Measurements from ENCODE around the gene ZNF624.

The ZNF624 gene

DNA sequence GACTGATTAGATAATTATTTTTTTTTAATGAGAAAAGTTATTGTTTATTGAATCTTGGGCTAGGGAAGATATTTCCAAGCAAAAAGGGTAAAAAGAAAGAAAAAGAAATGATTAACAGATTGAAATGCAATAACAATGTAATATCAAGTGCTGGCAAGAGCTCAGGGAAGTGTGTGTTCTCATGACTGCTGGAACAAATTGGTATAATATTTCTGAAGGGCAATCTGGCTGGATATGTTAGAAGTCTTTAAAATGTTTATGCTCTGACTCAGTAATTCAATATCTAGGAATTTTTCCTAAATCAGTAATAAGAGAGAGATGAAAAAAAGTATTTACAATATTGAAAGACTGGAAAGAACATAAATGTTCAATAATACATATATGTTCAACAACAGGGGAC, 7.6 kb upstream of the ZNF624 start:
- H3K27me3 ChIP-seq (ENCODE audit: control insufficient read depth, insufficient read depth, low read length) = peaks cover 32% of the 10 kb centered on the region

DNA sequence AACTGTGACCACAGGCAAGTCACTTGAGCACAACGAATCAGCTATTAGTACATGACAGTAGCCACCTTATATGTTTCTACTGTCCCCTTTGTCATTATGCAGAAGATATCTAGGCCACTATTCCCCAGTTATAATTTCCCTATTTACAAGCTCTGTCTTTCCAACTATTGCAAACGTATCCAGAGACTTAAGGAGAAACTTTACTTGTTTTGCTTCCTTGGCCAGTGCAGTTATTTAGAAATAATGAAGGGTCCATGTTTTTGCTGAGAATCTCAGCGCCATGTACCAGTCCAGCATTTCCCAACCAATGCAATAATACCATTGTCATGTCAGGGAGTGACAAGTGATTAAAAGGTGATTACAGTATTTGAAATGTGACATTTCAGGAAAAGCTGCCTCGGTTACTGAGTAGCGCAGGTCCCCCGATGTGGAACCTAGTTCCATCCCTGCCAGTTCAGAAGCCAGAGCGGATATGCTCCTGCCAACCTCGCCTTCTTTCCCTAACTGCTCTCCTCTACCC, 743 bp downstream of the ZNF624 start:
- peak overlapping the region; percentile 93 for H3K9ac ChIP-seq (ENCODE audit: low read depth, low read length)
- H3K9me3 ChIP-seq (replicated peaks; ENCODE audit: low read length) = no peaks in the 10 kb centered on the region
- peak overlapping the region; percentile 93 for H3K4me3 ChIP-seq (ENCODE audit: low read length)
- peaks cover 7% of the 10 kb centered on the region for H3K4me1 ChIP-seq (ENCODE audit: control insufficient read depth, insufficient read depth, low read length)
- H3K27me3 ChIP-seq (ENCODE audit: control insufficient read depth, insufficient read depth, low read length) = no peaks in the 10 kb centered on the region
- H3K4me2 ChIP-seq (ENCODE audit: low read length) = peak overlapping the region; percentile 93
- peaks cover 5% of the 10 kb centered on the region for H3K36me3 ChIP-seq (ENCODE audit: insufficient read depth, low read length)

More for the DNA sequence above, 7.6 kb upstream of the ZNF624 start:
- Histone ChIP-seq H3K36me3 (ENCODE audit: insufficient read depth, low read length) (no peaks in the 10 kb centered on the region), H3K4me3 (ENCODE audit: low read length) (no peak overlapping the region), H3K4me2 (ENCODE audit: low read length) (no peak overlapping the region), H3K9ac (ENCODE audit: low read depth, low read length) (no peak overlapping the region), H3K9me3 (replicated peaks; ENCODE audit: low read length) (no peaks in the 10 kb centered on the region), H3K4me1 (ENCODE audit: control insufficient read depth, insufficient read depth, low read length) (no peaks in the 10 kb centered on the region)

DNA sequence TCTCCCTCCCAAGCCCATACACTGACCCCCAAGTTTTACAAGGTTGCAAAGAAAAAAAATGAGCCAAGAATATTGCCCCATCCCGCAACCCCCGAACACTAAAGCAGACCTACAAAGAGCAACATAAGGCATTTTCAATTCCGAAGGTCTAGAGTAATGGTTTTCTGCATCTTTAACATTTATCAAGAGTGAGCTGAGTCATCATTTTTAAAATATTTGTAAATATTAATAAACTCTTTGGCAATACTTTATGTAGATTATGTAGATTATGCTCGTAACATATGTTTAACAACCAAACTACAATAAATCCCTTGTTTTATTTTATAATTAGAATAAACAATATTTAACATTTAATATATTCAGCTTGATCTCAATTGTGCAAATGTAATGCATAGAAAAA, 1.4 kb downstream of the ZNF624 start:
- Histone ChIP-seq H3K4me1 (ENCODE audit: control insufficient read depth, insufficient read depth, low read length) (peaks cover 7% of the 10 kb centered on the region), H3K27me3 (ENCODE audit: control insufficient read depth, insufficient read depth, low read length) (no peaks in the 10 kb centered on the region), H3K36me3 (ENCODE audit: insufficient read depth, low read length) (peaks cover 6% of the 10 kb centered on the region), H3K9ac (ENCODE audit: low read depth, low read length) (no peak overlapping the region), H3K9me3 (replicated peaks; ENCODE audit: low read length) (no peaks in the 10 kb centered on the region), H3K4me2 (ENCODE audit: low read length) (peak overlapping the region; percentile 93), H3K4me3 (ENCODE audit: low read length) (peak overlapping the region; percentile 93)

DNA sequence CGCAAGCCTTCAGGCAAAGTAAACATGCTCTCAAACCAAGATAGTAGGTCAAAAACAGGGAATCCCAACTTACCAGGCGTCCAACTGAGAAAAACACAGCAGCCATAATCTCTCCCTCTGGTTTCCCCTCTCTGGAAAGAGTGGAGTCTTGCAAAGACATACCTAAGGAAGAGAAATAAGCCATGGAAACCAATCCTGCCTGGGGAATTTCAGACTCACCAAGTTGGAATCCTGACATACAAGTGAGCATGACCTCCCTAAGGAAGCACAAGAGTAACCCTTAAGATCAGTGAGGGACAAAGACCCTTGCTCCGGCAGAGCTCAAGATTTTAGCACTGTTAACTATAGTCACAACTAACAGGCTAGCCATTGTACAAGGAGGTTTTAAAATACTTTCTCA, 4.1 kb downstream of the ZNF624 start:
- H3K4me3 ChIP-seq (ENCODE audit: low read length) = no peak overlapping the region

DNA sequence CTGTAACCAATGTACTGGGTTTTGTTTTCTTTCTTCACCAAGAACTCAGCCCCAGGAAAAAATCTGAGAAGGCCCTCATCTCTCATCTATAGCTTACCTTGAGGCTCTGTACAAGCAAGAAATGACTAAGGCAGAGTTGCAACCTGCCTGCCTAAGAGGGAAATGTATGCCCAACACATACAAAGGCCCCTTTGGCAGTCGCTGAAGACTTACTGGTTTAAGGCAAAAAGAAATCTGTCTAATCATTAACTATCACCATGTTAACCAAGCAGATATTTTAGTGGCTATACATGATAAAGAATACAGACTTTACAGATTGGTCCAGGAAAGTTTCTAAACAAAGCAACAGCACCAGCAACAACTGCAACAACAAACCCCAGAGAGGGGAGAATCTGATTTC, 14.2 kb downstream of the ZNF624 start:
- Histone ChIP-seq H3K9me3 (replicated peaks; ENCODE audit: low read length) (peaks cover 6% of the 10 kb centered on the region), H3K36me3 (ENCODE audit: insufficient read depth, low read length) (peaks cover 8% of the 10 kb centered on the region), H3K4me1 (ENCODE audit: control insufficient read depth, insufficient read depth, low read length) (no peaks in the 10 kb centered on the region), H3K4me2 (ENCODE audit: low read length) (no peak overlapping the region), H3K9ac (ENCODE audit: low read depth, low read length) (no peak overlapping the region), H3K4me3 (ENCODE audit: low read length) (no peak overlapping the region), H3K27me3 (ENCODE audit: control insufficient read depth, insufficient read depth, low read length) (no peaks in the 10 kb centered on the region)

More for the DNA sequence above, 4.1 kb downstream of the ZNF624 start:
- H3K4me2 ChIP-seq (ENCODE audit: low read length) = no peak overlapping the region
- peaks cover 7% of the 10 kb centered on the region for H3K4me1 ChIP-seq (ENCODE audit: control insufficient read depth, insufficient read depth, low read length)
- no peaks in the 10 kb centered on the region for H3K9me3 ChIP-seq (replicated peaks; ENCODE audit: low read length)
- H3K36me3 ChIP-seq (ENCODE audit: insufficient read depth, low read length) = peaks cover 21% of the 10 kb centered on the region
- no peaks in the 10 kb centered on the region for H3K27me3 ChIP-seq (ENCODE audit: control insufficient read depth, insufficient read depth, low read length)
- no peak overlapping the region for H3K9ac ChIP-seq (ENCODE audit: low read depth, low read length)

DNA sequence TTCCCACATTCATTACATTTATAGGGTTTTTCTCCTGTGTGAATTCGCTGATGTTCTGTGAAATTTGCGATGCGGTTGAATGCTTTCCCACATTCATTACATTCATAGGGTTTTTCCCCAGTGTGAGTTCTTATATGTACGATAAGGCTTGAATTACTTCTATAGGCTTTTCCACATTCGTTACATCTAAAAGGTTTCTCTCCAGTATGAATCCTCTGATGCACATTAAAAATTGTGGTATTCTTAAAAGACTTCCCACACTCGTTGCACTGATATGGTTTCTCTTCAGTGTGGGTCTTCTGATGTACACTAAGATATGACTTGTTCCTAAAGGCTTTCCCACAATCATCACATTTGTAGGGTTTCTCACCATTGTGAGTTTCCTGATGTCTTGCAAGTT, 30.4 kb downstream of the ZNF624 start:
- H3K4me3 ChIP-seq (ENCODE audit: low read length) = no peak overlapping the region
- no peaks in the 10 kb centered on the region for H3K27me3 ChIP-seq (ENCODE audit: control insufficient read depth, insufficient read depth, low read length)
- peaks cover 59% of the 10 kb centered on the region for H3K9me3 ChIP-seq (replicated peaks; ENCODE audit: low read length)

DNA sequence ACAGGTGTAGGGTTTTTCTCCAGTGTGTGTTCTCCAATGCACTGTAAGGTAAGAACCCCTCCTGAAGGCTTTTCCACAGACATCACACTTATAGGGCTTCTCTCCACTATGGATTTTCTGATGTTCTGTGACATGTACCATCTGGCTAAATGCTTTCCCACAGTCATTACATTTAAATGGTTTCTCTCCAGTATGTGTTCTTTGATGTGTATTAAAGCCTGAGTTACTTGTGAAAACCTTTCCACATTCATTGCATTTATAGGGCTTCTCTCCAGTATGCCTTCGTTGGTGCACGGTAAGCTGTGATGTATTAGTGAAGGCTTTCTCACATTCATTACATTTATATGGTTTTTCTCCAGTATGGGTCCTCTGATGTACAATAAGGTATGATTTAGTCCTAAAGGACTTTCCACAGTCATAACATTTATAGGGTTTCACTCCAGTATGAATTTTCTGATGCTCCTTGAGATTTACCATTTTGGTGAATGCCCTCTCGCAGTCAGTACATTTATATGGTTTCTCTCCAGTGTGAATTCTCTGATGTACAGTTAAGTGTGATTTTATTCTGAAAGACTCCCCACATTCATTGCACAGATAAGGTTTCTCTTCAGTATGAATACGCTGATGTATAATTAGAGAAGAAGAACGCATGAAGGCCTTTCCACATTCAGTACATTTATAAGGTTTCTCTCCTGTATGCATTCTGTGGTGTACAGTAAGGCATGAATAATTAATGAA, 30.9 kb downstream of the ZNF624 start:
- Histone ChIP-seq H3K9ac (ENCODE audit: low read depth, low read length) (no peak overlapping the region), H3K36me3 (ENCODE audit: insufficient read depth, low read length) (peaks cover 23% of the 10 kb centered on the region), H3K9me3 (replicated peaks; ENCODE audit: low read length) (peaks cover 59% of the 10 kb centered on the region), H3K27me3 (ENCODE audit: control insufficient read depth, insufficient read depth, low read length) (no peaks in the 10 kb centered on the region), H3K4me2 (ENCODE audit: low read length) (no peak overlapping the region), H3K4me3 (ENCODE audit: low read length) (no peak overlapping the region), H3K4me1 (ENCODE audit: control insufficient read depth, insufficient read depth, low read length) (no peaks in the 10 kb centered on the region)

More for the DNA sequence above, 30.4 kb downstream of the ZNF624 start:
- H3K36me3 ChIP-seq (ENCODE audit: insufficient read depth, low read length) = peaks cover 23% of the 10 kb centered on the region
- H3K4me1 ChIP-seq (ENCODE audit: control insufficient read depth, insufficient read depth, low read length) = no peaks in the 10 kb centered on the region
- no peak overlapping the region for H3K9ac ChIP-seq (ENCODE audit: low read depth, low read length)
- H3K4me2 ChIP-seq (ENCODE audit: low read length) = no peak overlapping the region

DNA sequence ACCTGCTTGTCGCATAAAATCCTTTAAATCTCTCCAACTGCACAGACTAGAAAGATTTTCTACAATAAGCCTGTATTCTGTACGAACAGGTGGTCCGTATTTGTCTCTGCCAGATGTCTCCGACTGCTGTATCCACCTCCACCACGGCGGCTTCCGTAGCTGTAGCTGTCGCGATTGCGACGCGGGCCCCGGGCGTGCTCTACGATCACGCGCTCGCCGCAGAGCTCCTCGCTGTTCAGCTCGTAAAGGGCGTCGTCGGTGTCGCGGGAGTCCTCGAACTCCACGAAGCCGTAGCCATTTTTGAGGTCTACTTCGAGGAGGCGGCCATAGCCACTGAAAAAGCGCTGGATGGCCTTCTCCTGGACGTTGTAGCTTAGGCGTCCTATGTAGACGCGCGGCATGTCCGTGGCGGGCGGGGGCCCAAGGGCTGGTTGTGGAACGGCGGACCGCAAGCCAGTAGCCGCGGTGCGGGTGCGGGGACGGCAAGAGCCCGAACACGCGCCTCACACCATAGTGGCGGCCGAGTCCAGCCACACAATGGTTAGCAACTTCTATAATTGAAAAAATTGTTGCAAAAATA, 36.1 kb downstream of the ZNF624 start:
- H3K9ac ChIP-seq (ENCODE audit: low read depth, low read length) = no peak overlapping the region
- no peaks in the 10 kb centered on the region for H3K27me3 ChIP-seq (ENCODE audit: control insufficient read depth, insufficient read depth, low read length)
- no peaks in the 10 kb centered on the region for H3K4me1 ChIP-seq (ENCODE audit: control insufficient read depth, insufficient read depth, low read length)
- peaks cover 3% of the 10 kb centered on the region for H3K36me3 ChIP-seq (ENCODE audit: insufficient read depth, low read length)
- H3K4me2 ChIP-seq (ENCODE audit: low read length) = no peak overlapping the region
- H3K9me3 ChIP-seq (replicated peaks; ENCODE audit: low read length) = peaks cover 38% of the 10 kb centered on the region
- H3K4me3 ChIP-seq (ENCODE audit: low read length) = no peak overlapping the region

DNA sequence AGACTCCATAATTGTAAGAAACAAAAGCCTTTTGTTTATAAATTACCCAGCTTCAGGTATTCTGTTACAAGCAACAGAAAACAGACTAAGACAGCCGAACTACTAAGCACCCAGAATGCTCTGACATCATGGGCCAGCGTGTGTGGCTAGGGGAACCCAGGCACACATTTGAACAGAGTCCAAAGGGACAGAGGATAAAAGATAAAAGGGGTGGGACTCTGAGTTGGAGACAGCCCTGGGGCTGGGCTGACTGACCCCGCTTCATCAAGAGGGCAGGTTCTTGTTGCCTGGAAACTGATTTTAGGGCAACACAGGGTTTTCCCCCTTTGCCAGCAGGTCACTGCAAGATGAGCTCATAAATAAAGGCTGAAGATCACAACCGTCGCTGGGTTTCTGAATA, 54.1 kb downstream of the ZNF624 start:
- H3K27me3 ChIP-seq (ENCODE audit: control insufficient read depth, insufficient read depth, low read length) = peaks cover 8% of the 10 kb centered on the region
- no peak overlapping the region for H3K4me2 ChIP-seq (ENCODE audit: low read length)
- H3K9me3 ChIP-seq (replicated peaks; ENCODE audit: low read length) = peaks cover 4% of the 10 kb centered on the region
- no peaks in the 10 kb centered on the region for H3K36me3 ChIP-seq (ENCODE audit: insufficient read depth, low read length)
- H3K4me3 ChIP-seq (ENCODE audit: low read length) = no peak overlapping the region
- no peaks in the 10 kb centered on the region for H3K4me1 ChIP-seq (ENCODE audit: control insufficient read depth, insufficient read depth, low read length)
- no peak overlapping the region for H3K9ac ChIP-seq (ENCODE audit: low read depth, low read length)

DNA sequence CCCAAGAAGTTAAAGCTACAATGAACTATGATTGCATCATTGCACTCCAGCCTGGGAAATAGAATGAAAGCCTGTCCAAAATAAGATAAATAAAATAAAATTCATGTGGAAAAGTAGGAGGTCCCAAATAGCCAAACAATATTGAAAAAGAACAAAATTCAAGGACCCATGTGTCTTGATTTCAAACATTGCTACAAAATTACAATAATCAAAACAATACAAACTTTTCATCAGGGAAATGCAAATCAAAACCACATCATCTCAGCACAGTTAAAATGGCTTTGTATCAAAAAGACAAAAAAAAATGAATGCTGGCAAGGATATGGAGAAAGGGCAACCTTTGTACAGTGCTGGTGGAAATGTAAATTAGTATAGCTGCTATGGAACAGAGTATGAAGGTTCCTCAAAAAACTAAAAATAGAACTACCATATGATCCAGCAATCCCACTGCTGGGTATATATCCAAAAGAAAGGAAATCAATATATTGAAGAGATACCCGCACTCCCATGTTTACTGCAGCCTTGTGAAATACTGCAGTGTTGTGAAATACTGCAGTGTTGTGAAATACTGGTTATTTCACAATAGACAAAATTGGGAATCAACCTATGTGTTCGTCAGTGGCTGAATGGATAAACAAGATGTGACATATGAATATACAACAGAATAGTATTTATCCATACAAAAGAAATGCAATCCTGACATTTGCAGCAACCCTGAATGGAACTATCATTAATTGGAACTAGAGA, 60.1 kb downstream of the ZNF624 start:
- H3K36me3 ChIP-seq (ENCODE audit: insufficient read depth, low read length) = no peaks in the 10 kb centered on the region
- H3K9ac ChIP-seq (ENCODE audit: low read depth, low read length) = no peak overlapping the region
- no peak overlapping the region for H3K4me2 ChIP-seq (ENCODE audit: low read length)
- peaks cover 7% of the 10 kb centered on the region for H3K27me3 ChIP-seq (ENCODE audit: control insufficient read depth, insufficient read depth, low read length)
- no peaks in the 10 kb centered on the region for H3K9me3 ChIP-seq (replicated peaks; ENCODE audit: low read length)
- H3K4me3 ChIP-seq (ENCODE audit: low read length) = no peak overlapping the region
- no peaks in the 10 kb centered on the region for H3K4me1 ChIP-seq (ENCODE audit: control insufficient read depth, insufficient read depth, low read length)

DNA sequence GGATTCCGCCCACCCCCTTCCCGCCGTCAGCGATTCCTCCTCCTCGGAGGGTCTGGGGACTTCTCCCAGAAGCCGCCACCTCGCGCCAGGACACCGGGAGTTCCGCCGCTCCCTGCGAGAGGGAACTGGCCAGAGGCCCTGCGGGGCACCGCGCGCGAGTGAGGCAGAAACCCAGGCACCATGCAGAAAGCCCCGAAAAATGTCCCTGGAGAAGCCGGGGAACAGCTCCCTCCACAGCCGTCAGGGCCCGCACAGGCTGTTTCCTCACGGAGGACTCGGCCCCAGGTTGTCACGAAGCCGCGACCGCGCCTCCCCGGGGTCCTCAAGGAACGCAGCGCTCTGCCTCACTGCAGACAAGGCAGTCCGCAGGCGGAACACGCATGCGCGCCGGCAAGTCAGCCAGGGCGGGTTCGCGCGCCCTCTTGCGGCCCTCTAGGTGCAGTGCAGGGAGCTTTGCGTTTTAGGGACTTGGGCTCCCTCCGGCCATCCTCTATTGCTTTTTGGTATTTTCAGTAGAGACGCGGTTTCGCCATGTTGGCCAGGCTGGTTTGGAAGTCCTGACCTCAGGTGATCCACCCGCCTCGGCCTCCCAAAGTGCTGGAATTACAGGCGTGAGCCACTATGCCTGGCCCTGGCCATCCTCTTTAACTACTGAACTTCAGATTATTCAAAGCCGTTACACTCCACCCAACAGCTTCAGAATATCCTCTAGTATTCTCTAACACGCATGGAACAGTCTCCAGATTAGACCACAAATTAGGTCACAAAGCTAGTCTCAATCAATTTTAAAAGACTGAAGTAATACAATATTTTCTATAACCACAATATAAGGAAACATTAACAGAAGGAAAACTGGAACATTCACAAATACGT, 64.3 kb downstream of the ZNF624 start:
- no peaks in the 10 kb centered on the region for H3K36me3 ChIP-seq (ENCODE audit: insufficient read depth, low read length)

More for the DNA sequence above, 64.3 kb downstream of the ZNF624 start:
- peak overlapping the region; percentile 75 for H3K9ac ChIP-seq (ENCODE audit: low read depth, low read length)
- H3K9me3 ChIP-seq (replicated peaks; ENCODE audit: low read length) = no peaks in the 10 kb centered on the region
- no peaks in the 10 kb centered on the region for H3K4me1 ChIP-seq (ENCODE audit: control insufficient read depth, insufficient read depth, low read length)
- peak overlapping the region; percentile 82 for H3K4me3 ChIP-seq (ENCODE audit: low read length)
- peak overlapping the region; percentile 97 for H3K4me2 ChIP-seq (ENCODE audit: low read length)
- H3K27me3 ChIP-seq (ENCODE audit: control insufficient read depth, insufficient read depth, low read length) = peaks cover 12% of the 10 kb centered on the region

Measured in skeletal muscle satellite cell (primary cell).